Vagina (tissue), 2 donors: ENCODE data around the gene TMEM237. TPM values are rescaled to one million over a fixed set of nuclear protein-coding genes. Genes with fewer than 3 reads are reported as not detected.
"Not testable (repeated sequence)": the region's sequence is repeated elsewhere in the genome, so short reads cannot be mapped to it uniquely, and the experiment has no call there.

Source experiments
- DNase-seq, 2 donors: peaks; one replicate each; pipeline ENCODE4 v3.0.0-alpha.2; 2017; ENCODE audit errors: extremely low spot score in 2 of 2
- H3K27ac ChIP-seq: fragments of 200-600 bp; sonication (generic); one replicate; pipeline ENCODE4 v1.5.1; 2019
- H3K27me3 ChIP-seq: fragments of 200-600 bp; sonication (generic); one replicate; pipeline ENCODE4 v1.5.1; 2019
- H3K36me3 ChIP-seq, 2 donors: fragments of 200-600 bp; sonication (generic); one replicate each; pipeline ENCODE4 v1.5.1; 2017 to 2019
- H3K4me1 ChIP-seq: fragments of 200-600 bp; sonication (generic); one replicate; pipeline ENCODE4 v1.5.1; 2019
- H3K4me3 ChIP-seq, 2 donors: fragments of 200-600 bp; sonication (generic); 1 replicate in 1 of 2; 2 replicates in 1 of 2; pipeline ENCODE4 v1.5.1; 2016 to 2019
- H3K9me3 ChIP-seq: fragments of 200-600 bp; sonication (generic); one replicate; pipeline ENCODE4 v1.5.1; 2019
- CTCF ChIP-seq, 3 experiments: fragments of 450-650 bp in 2 of 3; fragments of 200-600 bp in 1 of 3; sonication (generic) in 1 of 3; IDR thresholded peaks; one replicate each; pipeline ENCODE4 v1.5.1; 2017 to 2019; ENCODE audit warnings: antibody characterized with exemption in 3 of 3, mild to moderate bottlenecking in 2 of 3, moderate library complexity in 2 of 3
- POLR2A ChIP-seq, 2 donors: fragments of 450-650 bp; IDR thresholded peaks; one replicate each; pipeline ENCODE4 v1.6.1; 2017; ENCODE audit warnings: antibody characterized with exemption in 2 of 2, mild to moderate bottlenecking in 2 of 2, moderate library complexity in 2 of 2
- POLR2AphosphoS5 ChIP-seq, 2 donors: sonication (generic); formaldehyde crosslinking; IDR thresholded peaks; one replicate each; pipeline ENCODE4 v1.9.0; 2017; ENCODE audit warnings: antibody characterized with exemption in 2 of 2, mild to moderate bottlenecking in 2 of 2, low read depth in 1 of 2; ENCODE audit not compliant: insufficient read depth in 1 of 2
- intact Hi-C: fragments of 100-400 bp; cut with DNase I; formaldehyde crosslinking; loops from one replicate; pipeline ENCODE4 v1.15.1; 2023
- total RNA-seq: library from RNA; depleted of rRNA; stranded (reverse); fragments of >200 nt; gene quantifications from one replicate; pipeline ENCODE4 v1.2.3, GENCODE V29; 2016

Gene TMEM237
- total RNA-seq, 1 donor from 2014 or later, result 29.5 TPM

GRCh38 chr2:201674794-201675193 is 31.5 kb upstream of the TMEM237 start:
- no peak for DNase-seq
- no peaks in the 10 kb centered on the region for H3K9me3 ChIP-seq
- intact Hi-C loops, result no loop called here
- no peak overlapping the region for H3K4me3 ChIP-seq
- H3K27me3 ChIP-seq, result no peaks in the 10 kb centered on the region
- H3K36me3 ChIP-seq, result no peaks in the 10 kb centered on the region
- no peak overlapping the region for H3K27ac ChIP-seq
- TF ChIP-seq POLR2AphosphoS5 (IDR thresholded peaks at IDR 0.05; ENCODE audit: insufficient read depth in 1 of 2, low read depth in 1 of 2), result no peak
- TF ChIP-seq POLR2A (IDR thresholded peaks at IDR 0.05), result no peak
- TF ChIP-seq CTCF (IDR thresholded peaks at IDR 0.05), result no peak
- H3K4me1 ChIP-seq, result no peaks in the 10 kb centered on the region

GRCh38 chr2:201674298-201674697 is 31.0 kb upstream of the TMEM237 start:
- Histone ChIP-seq H3K4me1 (no peaks in the 10 kb centered on the region), H3K27me3 (no peaks in the 10 kb centered on the region), H3K36me3 (no peaks in the 10 kb centered on the region), H3K4me3 (no peak overlapping the region), H3K27ac (no peak overlapping the region), H3K9me3 (no peaks in the 10 kb centered on the region)
- intact Hi-C loops, result no loop called here
- TF ChIP-seq POLR2A (IDR thresholded peaks at IDR 0.05), result no peak
- TF ChIP-seq POLR2AphosphoS5 (IDR thresholded peaks at IDR 0.05; ENCODE audit: insufficient read depth in 1 of 2, low read depth in 1 of 2), result no peak
- no peak for TF ChIP-seq CTCF (IDR thresholded peaks at IDR 0.05)
- DNase-seq, result no peak

- DNase-seq, result no peak
- TF ChIP-seq POLR2AphosphoS5 (IDR thresholded peaks at IDR 0.05; ENCODE audit: insufficient read depth in 1 of 2, low read depth in 1 of 2), result no peak
- no peak for TF ChIP-seq POLR2A (IDR thresholded peaks at IDR 0.05)
- no peak for TF ChIP-seq CTCF (IDR thresholded peaks at IDR 0.05)
Measured at GRCh38 chr2:201673546-201673945, 30.2 kb upstream of the TMEM237 start.

GRCh38 chr2:201671205-201671604 is 27.9 kb upstream of the TMEM237 start:
- H3K27me3 ChIP-seq, DNase-seq, H3K9me3 ChIP-seq, H3K4me3 ChIP-seq, H3K27ac ChIP-seq, H3K4me1 ChIP-seq, H3K36me3 ChIP-seq, intact Hi-C loops: not testable (repeated sequence)

More at GRCh38 chr2:201673546-201673945, 30.2 kb upstream of the TMEM237 start:
- H3K27me3 ChIP-seq, result no peaks in the 10 kb centered on the region
- H3K36me3 ChIP-seq, result no peaks in the 10 kb centered on the region
- H3K27ac ChIP-seq, result no peak overlapping the region
- no peaks in the 10 kb centered on the region for H3K4me1 ChIP-seq
- H3K9me3 ChIP-seq, result no peaks in the 10 kb centered on the region
- intact Hi-C loops, result no loop called here
- no peak overlapping the region for H3K4me3 ChIP-seq

GRCh38 chr2:201669865-201670264 is 26.6 kb upstream of the TMEM237 start:
- Histone ChIP-seq H3K4me3 (no peak overlapping the region), H3K36me3 (no peaks in the 10 kb centered on the region), H3K4me1 (no peaks in the 10 kb centered on the region), H3K27ac (no peak overlapping the region), H3K27me3 (no peaks in the 10 kb centered on the region), H3K9me3 (no peaks in the 10 kb centered on the region)
- DNase-seq, result no peak
- TF ChIP-seq POLR2AphosphoS5 (IDR thresholded peaks at IDR 0.05; ENCODE audit: insufficient read depth in 1 of 2, low read depth in 1 of 2), result no peak
- no peak for TF ChIP-seq POLR2A (IDR thresholded peaks at IDR 0.05)
- TF ChIP-seq CTCF (IDR thresholded peaks at IDR 0.05), result no peak
- intact Hi-C loops, result no loop called here
